HepG2 (cell line): ENCODE data around the gene PHLDB1. TPM values are rescaled to one million over a fixed set of nuclear protein-coding genes. Genes with fewer than 3 reads are reported as not detected.

Experiments used
- BORCS8-MEF2B ChIP-seq: sonication (generic); formaldehyde crosslinking; IDR thresholded peaks from 2 replicates; pipeline ENCODE4 v1.8.0; 2022; ENCODE audit warnings: mild to moderate bottlenecking, missing genetic modification reagents
- EED ChIP-seq: sonication (generic); formaldehyde crosslinking; IDR thresholded peaks from 2 replicates; pipeline ENCODE4 v1.5.0; 2020; ENCODE audit warnings: mild to moderate bottlenecking, missing genetic modification reagents
- FOXJ3 ChIP-seq: sonication (generic); formaldehyde crosslinking; IDR thresholded peaks from 2 replicates; pipeline ENCODE4 v1.4.0; 2020; ENCODE audit warnings: missing genetic modification reagents, mild to moderate bottlenecking, borderline replicate concordance
- GABPB1 ChIP-seq: IDR thresholded peaks from 2 replicates; pipeline ENCODE4 v1.6.1; 2016; ENCODE audit warnings: mild to moderate bottlenecking, missing genetic modification reagents, moderate library complexity, missing compliant biosample characterization
- GTF3A ChIP-seq: sonication (generic); formaldehyde crosslinking; conservative IDR thresholded peaks from 2 replicates; pipeline ENCODE4 v1.4.0; 2020; ENCODE audit warnings: mild to moderate bottlenecking, missing genetic modification reagents
- IRF2 ChIP-seq: IDR thresholded peaks from 2 replicates; pipeline ENCODE4 v1.6.1; 2018; ENCODE audit warnings: missing genetic modification reagents, missing compliant biosample characterization
- IRF9 ChIP-seq: sonication (generic); formaldehyde crosslinking; IDR thresholded peaks from 2 replicates; pipeline ENCODE4 v1.8.0; 2022; ENCODE audit warnings: missing genetic modification reagents, mild to moderate bottlenecking, borderline replicate concordance
- JDP2 ChIP-seq: sonication (generic); formaldehyde crosslinking; IDR thresholded peaks from 2 replicates; pipeline ENCODE4 v1.8.1; 2022; ENCODE audit warnings: missing genetic modification reagents, borderline replicate concordance
- NFKB2 ChIP-seq: sonication (generic); formaldehyde crosslinking; IDR thresholded peaks from 2 replicates; pipeline ENCODE4 v1.4.0; 2020; ENCODE audit warnings: missing genetic modification reagents, borderline replicate concordance
- NONO ChIP-seq, 2 experiments: fragments of 450-650 bp in 1 of 2; sonication (generic) in 1 of 2; formaldehyde crosslinking in 1 of 2; IDR thresholded peaks in 1 of 2; conservative IDR thresholded peaks in 1 of 2; 2 replicates each; pipeline versions ENCODE4 v1.6.1 to v1.8.0; 2017 to 2022; ENCODE audit warnings: mild to moderate bottlenecking in 1 of 2, missing genetic modification reagents in 1 of 2, moderate library complexity in 1 of 2
- PAF1 ChIP-seq: IDR thresholded peaks from 2 replicates; pipeline ENCODE4 v1.6.1; 2016; ENCODE audit warnings: missing genetic modification reagents, missing compliant biosample characterization
- RAD21 ChIP-seq: fragments of 450-650 bp; formaldehyde crosslinking; IDR thresholded peaks from 2 replicates; pipeline ENCODE4 v1.5.0; 2020; ENCODE audit warnings: mild to moderate bottlenecking
- SAP130 ChIP-seq: IDR thresholded peaks from 2 replicates; pipeline ENCODE4 v1.6.1; 2016; ENCODE audit warnings: low read depth
- SKIL ChIP-seq: sonication (generic); formaldehyde crosslinking; IDR thresholded peaks from 2 replicates; pipeline ENCODE4 v1.8.0; 2022; ENCODE audit warnings: missing genetic modification reagents, mild to moderate bottlenecking, moderate library complexity, borderline replicate concordance
- SOX5 ChIP-seq: IDR thresholded peaks from 2 replicates; pipeline ENCODE4 v1.6.1; 2016; ENCODE audit warnings: borderline replicate concordance
- SYNCRIP ChIP-seq: fragments of 200-400 bp; formaldehyde crosslinking; IDR thresholded peaks from 2 replicates; pipeline ENCODE4 v1.6.1; 2018; ENCODE audit warnings: mild to moderate bottlenecking, low read depth, low read length; ENCODE audit not compliant: insufficient read depth
- TSC22D2 ChIP-seq: sonication (generic); formaldehyde crosslinking; IDR thresholded peaks from 2 replicates; pipeline ENCODE4 v1.5.1; 2020; ENCODE audit warnings: missing genetic modification reagents, mild to moderate bottlenecking, borderline replicate concordance
- ZGPAT ChIP-seq: IDR thresholded peaks from 2 replicates; pipeline ENCODE4 v1.6.1; 2016; ENCODE audit warnings: mild to moderate bottlenecking
- ZNF451 ChIP-seq: sonication (generic); formaldehyde crosslinking; IDR thresholded peaks from 2 replicates; pipeline ENCODE4 v1.5.0; 2020; ENCODE audit warnings: mild to moderate bottlenecking, missing genetic modification reagents
- ZNF501 ChIP-seq: sonication (generic); formaldehyde crosslinking; IDR thresholded peaks from 2 replicates; pipeline ENCODE4 v1.5.1; 2020; ENCODE audit warnings: mild to moderate bottlenecking, moderate library complexity, missing genetic modification reagents
- ZNF547 ChIP-seq: sonication (generic); formaldehyde crosslinking; IDR thresholded peaks from 2 replicates; pipeline ENCODE4 v1.5.1; 2020; ENCODE audit warnings: mild to moderate bottlenecking, missing genetic modification reagents
- ZNF644 ChIP-seq: IDR thresholded peaks from 2 replicates; pipeline ENCODE4 v1.6.1; 2016; ENCODE audit warnings: low read depth
- ZNF746 ChIP-seq: sonication (generic); formaldehyde crosslinking; IDR thresholded peaks from 2 replicates; pipeline ENCODE4 v1.8.0; 2022; ENCODE audit warnings: mild to moderate bottlenecking, missing genetic modification reagents
- polyA plus RNA-seq, 8 experiments: library from polyadenylated mRNA; depleted of rRNA in 3 of 8; stranded (reverse) in 7 of 8; unstranded in 1 of 8; fragments of >200 nt; fragmentation: Illumina TruSeq in 4 of 8; extraction: Trizol in 4 of 8; gene quantifications; 2 replicates each; pipeline versions ENCODE4 v1.2.1 to v1.2.3, GENCODE V29; 2011 to 2016; ENCODE audit warnings: low read depth in 4 of 8, missing spikeins in 1 of 8, mixed read lengths in 1 of 8; ENCODE audit not compliant: insufficient read depth in 1 of 8
- total RNA-seq, 5 experiments: library from RNA; depleted of rRNA; stranded (reverse); fragments of >200 nt; fragmentation: Illumina TruSeq; extraction: Trizol; gene quantifications; 2 replicates each; pipeline ENCODE4 v1.2.3, GENCODE V29; 2016; ENCODE audit warnings: low read depth in 1 of 5
- TF ChIP-seq, protein P1 (sequence below): sonication (generic); formaldehyde crosslinking; IDR thresholded peaks from 2 replicates; pipeline ENCODE4 v1.5.0; 2020; ENCODE audit warnings: missing genetic modification reagents

PHLDB1 gene
- total and polyA plus RNA-seq, 2 of the 13 experiments (the other 11 are each of a cell fraction or from before 2014, with no cell fraction given), result 13.8 to 14.2 TPM

- TF ChIP-seq, protein P1, sequence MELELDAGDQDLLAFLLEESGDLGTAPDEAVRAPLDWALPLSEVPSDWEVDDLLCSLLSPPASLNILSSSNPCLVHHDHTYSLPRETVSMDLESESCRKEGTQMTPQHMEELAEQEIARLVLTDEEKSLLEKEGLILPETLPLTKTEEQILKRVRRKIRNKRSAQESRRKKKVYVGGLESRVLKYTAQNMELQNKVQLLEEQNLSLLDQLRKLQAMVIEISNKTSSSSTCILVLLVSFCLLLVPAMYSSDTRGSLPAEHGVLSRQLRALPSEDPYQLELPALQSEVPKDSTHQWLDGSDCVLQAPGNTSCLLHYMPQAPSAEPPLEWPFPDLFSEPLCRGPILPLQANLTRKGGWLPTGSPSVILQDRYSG, result no peak
- peak; percentile 70; the same call in 1 of the 2 replicates for TF ChIP-seq ZGPAT (CRISPR knock-in tag)
- peak; percentile 97 for TF ChIP-seq RAD21 (CRISPR knock-in tag)
- peak; percentile 41 for TF ChIP-seq SAP130
- no peak for TF ChIP-seq SYNCRIP
- TF ChIP-seq TSC22D2 (CRISPR knock-in tag), result peak; percentile 59; the same call in 1 of the 2 replicates
- 0 out of 2 replicates have a peak, but pooled peaks have one; percentile 23 for TF ChIP-seq IRF9 (CRISPR knock-in tag)
- peak; percentile 66 for TF ChIP-seq GABPB1
- TF ChIP-seq NONO (IDR thresholded peaks at IDR 0.05), result no peak
- peak; percentile 59; the same call in 1 of the 2 replicates for TF ChIP-seq NONO (CRISPR knock-in tag; conservative IDR thresholded peaks at IDR 0.05)
- no peak for TF ChIP-seq FOXJ3
- no peak for TF ChIP-seq BORCS8-MEF2B (CRISPR knock-in tag)
- peak; percentile 32; the same call in 1 of the 2 replicates for TF ChIP-seq ZNF451 (CRISPR knock-in tag)
- TF ChIP-seq NFKB2 (CRISPR knock-in tag), result no peak; the same call in 1 of the 2 replicates
- TF ChIP-seq GTF3A, result no peak
- 0 out of 2 replicates have a peak, but pooled peaks have one; percentile 35 for TF ChIP-seq IRF2 (CRISPR knock-in tag)
- TF ChIP-seq ZNF644, result no peak
- peak; percentile 37; the same call in 1 of the 2 replicates for TF ChIP-seq ZNF547 (CRISPR knock-in tag)
- no peak for TF ChIP-seq EED (CRISPR knock-in tag)
- TF ChIP-seq JDP2 (CRISPR knock-in tag), result no peak
- TF ChIP-seq PAF1 (CRISPR knock-in tag), result no peak
- TF ChIP-seq ZNF501 (CRISPR knock-in tag), result peak; percentile 54
- TF ChIP-seq ZNF746, result 0 out of 2 replicates have a peak, but pooled peaks have one; percentile 51
- TF ChIP-seq SKIL, result no peak
- peak; percentile 20; the same call in 1 of the 2 replicates for TF ChIP-seq SOX5 (CRISPR knock-in tag)
Observed at GRCh38 chr11:118659314-118659952, 52.0 kb downstream of the PHLDB1 start (continued).
